Measurements from ENCODE around the gene PDE3B.
"Not testable (repeated sequence)": the region's sequence is repeated elsewhere in the genome, so short reads cannot be mapped to it uniquely, and the experiment has no call there.

DNA sequence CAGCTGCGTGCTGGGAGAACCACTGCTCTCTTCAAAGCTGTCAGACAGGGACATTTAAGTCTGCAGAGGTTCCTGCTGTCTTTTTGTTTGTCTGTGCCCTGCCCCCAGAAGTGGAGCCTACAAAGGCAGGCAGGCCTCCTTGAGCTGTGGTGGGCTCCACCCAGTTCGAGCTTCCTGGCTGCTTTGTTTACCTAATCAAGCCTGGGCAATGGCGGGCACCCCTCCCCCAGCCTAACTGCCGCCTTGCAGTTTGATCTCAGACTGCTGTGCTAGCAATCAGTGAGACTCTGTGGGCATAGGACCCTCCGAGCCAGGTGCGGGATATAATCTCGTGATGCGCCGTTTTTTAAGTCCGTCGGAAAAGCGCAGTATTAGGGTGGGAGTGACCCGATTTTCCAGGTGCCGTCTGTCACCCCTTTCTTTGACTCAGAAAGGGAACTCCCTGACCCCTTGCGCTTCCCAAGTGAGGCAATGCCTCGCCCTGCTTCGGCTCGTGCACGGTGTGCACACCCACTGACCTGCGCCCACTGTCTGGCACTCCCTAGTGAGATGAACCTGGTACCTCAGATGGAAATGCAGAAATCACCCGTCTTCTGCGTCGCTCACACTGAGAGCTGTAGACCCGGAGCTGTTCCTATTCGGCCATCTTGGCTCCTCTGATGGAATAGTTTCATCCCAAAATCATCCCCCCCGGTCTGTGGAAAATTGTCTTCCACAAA, 9.9 kb upstream of the PDE3B start:
- TF ChIP-seq, protein P1, sequence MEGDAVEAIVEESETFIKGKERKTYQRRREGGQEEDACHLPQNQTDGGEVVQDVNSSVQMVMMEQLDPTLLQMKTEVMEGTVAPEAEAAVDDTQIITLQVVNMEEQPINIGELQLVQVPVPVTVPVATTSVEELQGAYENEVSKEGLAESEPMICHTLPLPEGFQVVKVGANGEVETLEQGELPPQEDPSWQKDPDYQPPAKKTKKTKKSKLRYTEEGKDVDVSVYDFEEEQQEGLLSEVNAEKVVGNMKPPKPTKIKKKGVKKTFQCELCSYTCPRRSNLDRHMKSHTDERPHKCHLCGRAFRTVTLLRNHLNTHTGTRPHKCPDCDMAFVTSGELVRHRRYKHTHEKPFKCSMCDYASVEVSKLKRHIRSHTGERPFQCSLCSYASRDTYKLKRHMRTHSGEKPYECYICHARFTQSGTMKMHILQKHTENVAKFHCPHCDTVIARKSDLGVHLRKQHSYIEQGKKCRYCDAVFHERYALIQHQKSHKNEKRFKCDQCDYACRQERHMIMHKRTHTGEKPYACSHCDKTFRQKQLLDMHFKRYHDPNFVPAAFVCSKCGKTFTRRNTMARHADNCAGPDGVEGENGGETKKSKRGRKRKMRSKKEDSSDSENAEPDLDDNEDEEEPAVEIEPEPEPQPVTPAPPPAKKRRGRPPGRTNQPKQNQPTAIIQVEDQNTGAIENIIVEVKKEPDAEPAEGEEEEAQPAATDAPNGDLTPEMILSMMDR (IDR thresholded peaks at IDR 0.05) = not testable (repeated sequence)
- not testable (repeated sequence) for TF ChIP-seq POLR2A (IDR thresholded peaks at IDR 0.05)

All from heart left ventricle (tissue), 13 donors.